Activated naive CD8-positive, alpha-beta T cell treated with anti-CD3 and anti-CD28 coated beads, Interleukin-2, amount 10 ng/mL, durations not matched to agents 7 days and 5 days (primary cell): Measurements from ENCODE around the gene ATP8A2. TPM values are rescaled to one million over a fixed set of nuclear protein-coding genes. Genes with fewer than 3 reads are reported as not detected.

Experiments used
- ATAC-seq: fragments of 150-1000 bp; cut with Tn5 transposase; one replicate; pipeline ENCODE4 v1.10.0; 2021; ENCODE audit warnings: low read depth, moderate library complexity
- POLR2A ChIA-PET: fragments of 350-600 bp; sonication (Branson Sonifier 250); formaldehyde crosslinking; loops from one replicate; lab custom pipeline; 2021; ENCODE audit warnings: antibody characterized with exemption; lab: Charles Lee
- DNase-seq: peaks from one replicate; pipeline ENCODE4 v3.0.0; 2021
- H3K27ac Mint-ChIP-seq: one replicate; pipeline ENCODE4 v1.8.0; 2022; ENCODE audit warnings: mild to moderate bottlenecking, mixed read lengths
- H3K27me3 Mint-ChIP-seq: one replicate; pipeline ENCODE4 v1.8.0; 2022; ENCODE audit warnings: mild to moderate bottlenecking, moderate library complexity, mixed read lengths
- H3K36me3 Mint-ChIP-seq: one replicate; pipeline ENCODE4 v1.8.0; 2021; ENCODE audit warnings: mild to moderate bottlenecking, mixed read lengths
- H3K4me1 Mint-ChIP-seq: one replicate; pipeline ENCODE4 v1.8.0; 2021; ENCODE audit warnings: mixed read lengths
- H3K4me3 Mint-ChIP-seq: one replicate; pipeline ENCODE4 v1.8.0; 2022; ENCODE audit warnings: mild to moderate bottlenecking, moderate library complexity, mixed read lengths
- H3K9me3 Mint-ChIP-seq: one replicate; pipeline ENCODE4 v1.8.0; 2021; ENCODE audit warnings: mixed read lengths
- total RNA-seq, 2 experiments: library from RNA; stranded (reverse); gene quantifications; one replicate each; pipeline ENCODE4 v1.2.3, GENCODE V29; 2021

The ATP8A2 gene
- total RNA-seq, 2 experiments from 2014 or later = 1.4 to 1.7 TPM

DNA sequence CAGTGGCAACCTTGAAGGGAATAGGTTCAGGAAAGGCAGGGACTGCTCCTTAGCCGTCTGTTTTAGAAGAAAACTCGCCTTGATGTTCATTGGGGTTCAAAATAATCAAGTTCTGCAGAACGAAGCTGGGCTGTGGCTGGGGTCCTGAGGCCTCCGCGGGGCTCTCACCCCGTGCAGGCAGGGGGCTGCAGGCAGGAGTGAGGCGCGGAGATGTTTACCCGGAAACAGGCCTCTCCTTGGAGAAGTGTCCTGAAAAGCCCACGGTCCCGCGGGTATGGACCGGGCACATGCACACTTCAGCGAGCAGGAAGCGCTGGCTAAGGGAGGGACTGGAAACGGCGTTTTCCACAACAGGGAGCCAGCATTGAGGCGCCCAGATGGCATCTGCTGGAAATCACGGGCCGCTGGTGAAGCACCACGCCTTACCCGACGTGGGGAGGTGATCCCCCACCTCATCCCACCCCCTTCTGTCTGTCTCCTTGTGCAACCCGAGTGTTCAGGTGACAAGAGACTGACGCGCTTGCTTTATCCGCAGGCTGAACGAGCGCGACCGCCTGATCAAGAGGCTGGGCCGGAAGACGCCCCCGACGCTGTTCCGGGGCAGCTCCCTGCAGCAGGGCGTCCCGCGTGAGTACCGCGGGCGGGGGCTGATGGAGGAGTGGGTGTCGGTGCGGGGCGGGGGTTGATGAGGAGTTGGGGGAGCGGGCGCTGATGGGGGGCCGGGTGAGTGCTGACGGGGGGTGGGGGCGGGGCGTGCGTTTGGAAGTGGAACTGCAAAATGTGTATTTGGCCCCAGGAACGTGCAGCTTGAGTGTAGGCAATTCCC, 640.4 kb downstream of the ATP8A2 start:
- Mint-ChIP-seq H3K27ac (peak overlapping the region; percentile 86), H3K27me3 (no peaks in the 10 kb centered on the region), H3K36me3 (peaks cover 14% of the 10 kb centered on the region), H3K4me3 (peak overlapping the region; percentile 88), H3K9me3 (peaks cover 3% of the 10 kb centered on the region), H3K4me1 (peaks cover 24% of the 10 kb centered on the region)
- POLR2A ChIA-PET = interaction anchor here (1.0 to 1.5 kb wide), 3 partner anchors 10 to 41 kb away, joined by 4 to 6 read pairs (median 4); no protein-coding TSS in a partner anchor
- peak; percentile 73 for DNase-seq
- ATAC-seq = peak; percentile 97

GRCh38 chr13:26012995-26013394, 641.2 kb downstream of the ATP8A2 start:
- peaks cover 14% of the 10 kb centered on the region for H3K36me3 Mint-ChIP-seq
- no peaks in the 10 kb centered on the region for H3K27me3 Mint-ChIP-seq
- H3K4me1 Mint-ChIP-seq = peaks cover 26% of the 10 kb centered on the region
- peaks cover 3% of the 10 kb centered on the region for H3K9me3 Mint-ChIP-seq
- no peak for ATAC-seq
- POLR2A ChIA-PET = interaction anchor here (1.0 to 1.5 kb wide), 3 partner anchors 10 to 40 kb away, joined by 4 to 6 read pairs (median 4); no protein-coding TSS in a partner anchor
- H3K4me3 Mint-ChIP-seq = peak overlapping the region; percentile 88
- no peak for DNase-seq
- H3K27ac Mint-ChIP-seq = peak overlapping the region; percentile 86

DNA sequence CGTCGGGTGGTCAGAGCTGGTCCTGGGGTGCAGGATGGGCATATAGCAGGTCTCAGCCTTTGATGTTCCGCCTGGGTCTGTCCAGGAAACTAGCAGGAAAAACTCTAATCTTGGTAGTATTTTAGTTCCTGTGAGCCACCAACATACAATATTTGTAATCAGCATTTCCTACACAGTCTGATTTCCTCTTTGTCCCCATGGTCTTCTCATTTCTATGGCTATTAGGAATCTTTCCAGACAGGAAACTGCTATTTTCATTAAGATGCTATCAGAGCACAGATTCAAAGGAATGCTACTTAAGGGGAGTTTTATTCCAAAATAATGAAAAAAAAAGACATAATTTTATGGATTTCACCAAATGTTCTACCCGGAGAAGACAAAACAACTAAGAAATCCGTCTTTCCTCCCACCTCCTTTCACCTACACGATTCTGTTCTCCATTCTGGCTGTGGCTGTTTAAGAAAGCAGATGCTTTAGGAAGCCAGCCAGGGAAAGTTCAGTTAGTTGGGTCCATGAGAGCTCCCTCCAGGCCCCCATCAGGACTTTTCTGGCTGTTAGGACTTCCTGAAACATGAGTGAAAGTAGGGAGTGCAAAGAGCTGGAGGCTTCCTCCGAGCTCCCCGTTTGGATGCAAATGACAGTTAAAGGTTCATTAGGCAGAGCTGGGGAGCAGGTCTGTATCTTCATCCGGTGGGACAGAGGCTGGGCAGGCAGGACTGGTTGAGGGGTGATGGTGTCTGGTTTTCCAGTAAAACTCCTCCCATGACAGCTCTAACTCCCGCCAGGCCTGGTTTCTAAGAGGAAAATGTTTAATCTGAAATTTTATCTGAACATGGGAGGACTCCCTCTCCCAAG, 643.7 kb downstream of the ATP8A2 start:
- H3K27ac Mint-ChIP-seq = no peak overlapping the region
- H3K36me3 Mint-ChIP-seq = peaks cover 18% of the 10 kb centered on the region
- DNase-seq (no peak), ATAC-seq (no peak)
- peaks cover 29% of the 10 kb centered on the region for H3K4me1 Mint-ChIP-seq
- H3K27me3 Mint-ChIP-seq = no peaks in the 10 kb centered on the region
- POLR2A ChIA-PET = no interaction called here
- peaks cover 3% of the 10 kb centered on the region for H3K9me3 Mint-ChIP-seq
- H3K4me3 Mint-ChIP-seq = no peak overlapping the region

GRCh38 chr13:26016189-26016588, 644.4 kb downstream of the ATP8A2 start:
- peaks cover 3% of the 10 kb centered on the region for H3K9me3 Mint-ChIP-seq
- no peak overlapping the region for H3K27ac Mint-ChIP-seq
- no peak for ATAC-seq
- H3K36me3 Mint-ChIP-seq = peaks cover 25% of the 10 kb centered on the region
- peaks cover 29% of the 10 kb centered on the region for H3K4me1 Mint-ChIP-seq
- POLR2A ChIA-PET = no interaction called here
- no peak for DNase-seq
- no peak overlapping the region for H3K4me3 Mint-ChIP-seq
- no peaks in the 10 kb centered on the region for H3K27me3 Mint-ChIP-seq

GRCh38 chr13:26017196-26017921, 645.6 kb downstream of the ATP8A2 start:
- peak overlapping the region; percentile 39 for H3K27ac Mint-ChIP-seq
- H3K4me1 Mint-ChIP-seq = peaks cover 26% of the 10 kb centered on the region
- peaks cover 26% of the 10 kb centered on the region for H3K36me3 Mint-ChIP-seq
- peaks cover 3% of the 10 kb centered on the region for H3K9me3 Mint-ChIP-seq
- H3K27me3 Mint-ChIP-seq = no peaks in the 10 kb centered on the region
- no peak for DNase-seq
- H3K4me3 Mint-ChIP-seq = no peak overlapping the region
- POLR2A ChIA-PET = no interaction called here
- peak; percentile 86 for ATAC-seq

GRCh38 chr13:26017932-26018665, 646.3 kb downstream of the ATP8A2 start:
- Mint-ChIP-seq H3K27ac (peak overlapping the region; percentile 39), H3K27me3 (no peaks in the 10 kb centered on the region), H3K9me3 (peaks cover 3% of the 10 kb centered on the region), H3K4me1 (peaks cover 26% of the 10 kb centered on the region), H3K36me3 (peaks cover 26% of the 10 kb centered on the region), H3K4me3 (peak overlapping the region; percentile 2)
- DNase-seq (no peak), ATAC-seq (no peak)
- POLR2A ChIA-PET = no interaction called here

DNA sequence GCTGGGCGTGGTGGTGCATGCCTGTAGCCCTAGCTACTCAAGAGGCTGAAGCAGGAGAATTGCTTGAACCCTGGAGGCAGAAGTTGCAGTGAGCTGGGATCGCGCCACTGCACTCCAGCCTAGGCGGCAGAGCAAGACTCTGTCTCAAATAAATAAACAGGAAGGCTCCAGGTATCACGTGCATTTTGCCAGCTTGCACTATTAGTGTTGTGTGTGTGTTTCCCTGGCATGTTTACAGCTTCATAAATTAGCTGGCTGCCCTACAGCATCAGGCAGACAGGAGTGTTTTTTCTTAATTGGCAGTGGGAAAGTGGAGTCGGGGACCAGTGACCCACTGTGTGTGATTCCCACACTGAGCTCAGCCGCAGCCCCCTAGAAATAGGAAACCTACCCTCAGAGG, 647.5 kb downstream of the ATP8A2 start:
- H3K36me3 Mint-ChIP-seq = peaks cover 17% of the 10 kb centered on the region
- H3K27me3 Mint-ChIP-seq = peaks cover 2% of the 10 kb centered on the region
- H3K27ac Mint-ChIP-seq = no peak overlapping the region
- H3K9me3 Mint-ChIP-seq = peaks cover 1% of the 10 kb centered on the region
- DNase-seq = no peak
- POLR2A ChIA-PET = no interaction called here
- H3K4me1 Mint-ChIP-seq = peaks cover 20% of the 10 kb centered on the region
- no peak for ATAC-seq
- H3K4me3 Mint-ChIP-seq = no peak overlapping the region

GRCh38 chr13:26019881-26020870, 648.4 kb downstream of the ATP8A2 start:
- DNase-seq (no peak), ATAC-seq (no peak)
- no peaks in the 10 kb centered on the region for H3K9me3 Mint-ChIP-seq
- peaks cover 17% of the 10 kb centered on the region for H3K4me1 Mint-ChIP-seq
- peak overlapping the region; percentile 11 for H3K27ac Mint-ChIP-seq
- H3K36me3 Mint-ChIP-seq = peaks cover 14% of the 10 kb centered on the region
- H3K27me3 Mint-ChIP-seq = peaks cover 5% of the 10 kb centered on the region
- no peak overlapping the region for H3K4me3 Mint-ChIP-seq
- POLR2A ChIA-PET = no interaction called here

- Mint-ChIP-seq H3K36me3 (peaks cover 12% of the 10 kb centered on the region), H3K4me3 (no peak overlapping the region), H3K27ac (no peak overlapping the region), H3K27me3 (peaks cover 5% of the 10 kb centered on the region), H3K4me1 (peaks cover 17% of the 10 kb centered on the region), H3K9me3 (peaks cover 2% of the 10 kb centered on the region)
- no peak for ATAC-seq
- no peak for DNase-seq
- POLR2A ChIA-PET = no interaction called here
These were observed 649.1 kb downstream of the ATP8A2 start for GRCh38 chr13:26020891-26021290.

DNA sequence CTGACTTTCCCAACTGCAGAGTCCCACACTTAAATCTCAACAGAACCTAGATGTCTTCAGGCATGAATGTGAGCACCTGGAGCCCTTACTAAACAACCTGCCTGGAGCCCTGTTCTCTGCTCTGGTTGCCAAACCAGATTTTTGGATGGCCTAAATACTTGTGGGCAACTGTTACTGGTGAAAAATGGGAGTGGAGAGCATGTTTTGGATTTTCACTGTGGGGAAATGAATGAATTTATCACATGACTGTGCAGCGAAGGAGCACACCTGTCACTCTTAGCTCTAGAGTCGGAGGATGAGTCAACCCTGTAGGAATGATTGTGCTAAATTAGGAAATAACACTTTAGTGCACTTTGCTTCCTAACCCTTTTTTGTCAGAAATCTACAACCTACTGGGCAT, 649.7 kb downstream of the ATP8A2 start:
- peaks cover 2% of the 10 kb centered on the region for H3K9me3 Mint-ChIP-seq
- no peak for ATAC-seq
- no peak overlapping the region for H3K27ac Mint-ChIP-seq
- no peak overlapping the region for H3K4me3 Mint-ChIP-seq
- H3K27me3 Mint-ChIP-seq = peaks cover 5% of the 10 kb centered on the region
- no peak for DNase-seq
- peaks cover 12% of the 10 kb centered on the region for H3K36me3 Mint-ChIP-seq
- POLR2A ChIA-PET = no interaction called here
- peaks cover 17% of the 10 kb centered on the region for H3K4me1 Mint-ChIP-seq

DNA sequence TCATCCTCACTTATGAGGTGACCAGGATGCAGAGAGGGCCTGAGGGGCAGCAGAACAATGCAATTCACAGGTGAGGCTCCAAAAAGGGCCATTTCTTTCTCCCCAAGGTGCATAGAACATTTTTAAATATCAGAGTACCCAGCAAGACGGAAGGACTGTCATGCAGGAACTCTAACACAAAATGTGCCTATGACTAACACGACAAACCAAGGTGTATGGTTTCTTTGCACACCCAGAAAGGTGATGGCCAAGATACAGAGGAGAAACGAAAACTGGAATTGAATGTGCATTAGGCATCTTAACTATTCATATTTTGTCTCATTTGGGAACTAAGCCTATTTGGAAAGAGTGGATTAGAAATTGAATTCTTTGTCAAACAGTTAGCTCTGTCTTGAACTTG, 650.2 kb downstream of the ATP8A2 start:
- H3K4me1 Mint-ChIP-seq = peaks cover 14% of the 10 kb centered on the region
- POLR2A ChIA-PET = no interaction called here
- no peak overlapping the region for H3K27ac Mint-ChIP-seq
- peaks cover 5% of the 10 kb centered on the region for H3K27me3 Mint-ChIP-seq
- H3K9me3 Mint-ChIP-seq = peaks cover 2% of the 10 kb centered on the region
- no peak overlapping the region for H3K4me3 Mint-ChIP-seq
- peaks cover 12% of the 10 kb centered on the region for H3K36me3 Mint-ChIP-seq
- no peak for DNase-seq
- ATAC-seq = no peak
